ENCODE measurements around the gene NR6A1. TPM values are rescaled to one million over a fixed set of nuclear protein-coding genes. Genes with fewer than 3 reads are reported as not detected.

The NR6A1 gene
- total RNA-seq, 2 donors from 2014 or later: 4.8 to 4.9 TPM

- TF ChIP-seq CTCF (IDR thresholded peaks at IDR 0.05): no peak
- Histone ChIP-seq H3K36me3 (no peaks in the 10 kb centered on the region), H3K4me3 (no peak overlapping the region), H3K27ac (no peak overlapping the region), H3K9me3 (no peaks in the 10 kb centered on the region), H3K4me1 (no peaks in the 10 kb centered on the region), H3K9ac (ENCODE audit: low read depth in 2 of 2, low read length in 2 of 2) (no peak overlapping the region), H3K27me3 (no peaks in the 10 kb centered on the region)
- intact Hi-C loops (cut with DNase I): no loop called here
- no peak for DNase-seq
These were observed 259.0 kb downstream of the NR6A1 start for GRCh38 chr9:124511891-124512805.

- no peak overlapping the region for H3K27ac ChIP-seq
- H3K4me1 ChIP-seq: no peaks in the 10 kb centered on the region
- no peaks in the 10 kb centered on the region for H3K36me3 ChIP-seq
- TF ChIP-seq CTCF (IDR thresholded peaks at IDR 0.05): no peak
- H3K4me3 ChIP-seq: no peak overlapping the region
- no peaks in the 10 kb centered on the region for H3K27me3 ChIP-seq
- no peaks in the 10 kb centered on the region for H3K9me3 ChIP-seq
- DNase-seq: no peak
- no peak overlapping the region for H3K9ac ChIP-seq (ENCODE audit: low read depth in 2 of 2, low read length in 2 of 2)
- intact Hi-C loops (cut with DNase I): no loop called here
These were observed 259.7 kb downstream of the NR6A1 start for GRCh38 chr9:124511426-124511840.

DNA sequence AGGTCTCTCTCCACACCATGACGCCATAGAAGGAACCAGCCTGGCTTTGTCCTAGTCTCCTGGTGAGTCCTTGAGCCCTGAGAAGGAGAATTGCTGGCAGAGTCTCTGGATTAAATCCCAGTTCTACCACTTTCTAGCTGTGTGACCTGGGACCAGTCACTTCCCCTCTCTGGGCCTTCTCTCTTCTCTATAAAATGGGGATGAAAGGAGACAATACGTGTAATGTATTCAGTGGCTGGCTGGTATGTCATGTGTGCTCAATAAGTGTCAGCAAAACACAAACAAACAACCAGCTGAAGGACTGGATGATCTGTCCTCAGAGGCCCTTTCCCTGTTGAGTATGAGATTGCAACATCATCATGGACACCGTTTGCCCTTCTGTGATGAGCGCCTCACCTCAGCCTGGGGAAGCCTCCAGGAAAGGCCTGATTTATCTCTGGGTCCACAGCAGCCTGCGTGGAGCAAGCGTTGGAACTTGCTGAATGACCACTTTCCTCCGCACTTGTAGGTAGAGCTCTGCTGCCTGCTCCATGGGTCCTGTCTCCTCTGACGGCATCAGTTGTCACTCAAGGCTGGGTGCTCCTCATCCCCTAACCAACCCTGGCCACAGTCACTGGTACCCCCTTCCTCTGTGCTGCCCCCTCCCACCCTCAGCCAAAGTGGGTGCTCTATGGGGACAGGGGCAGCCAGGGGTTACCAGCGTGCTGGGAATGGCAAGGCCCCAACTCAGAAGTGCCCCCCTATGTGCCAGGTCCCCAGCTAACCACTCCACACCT, 260.3 kb downstream of the NR6A1 start:
- no peaks in the 10 kb centered on the region for H3K9me3 ChIP-seq
- no peak overlapping the region for H3K4me3 ChIP-seq
- peaks cover 2% of the 10 kb centered on the region for H3K27me3 ChIP-seq
- intact Hi-C loops (cut with DNase I): no loop called here
- no peak for TF ChIP-seq CTCF (IDR thresholded peaks at IDR 0.05)
- no peak for DNase-seq
- H3K9ac ChIP-seq (ENCODE audit: low read depth in 2 of 2, low read length in 2 of 2): no peak overlapping the region
- H3K36me3 ChIP-seq: no peaks in the 10 kb centered on the region
- no peak overlapping the region for H3K27ac ChIP-seq
- H3K4me1 ChIP-seq: no peaks in the 10 kb centered on the region

- intact Hi-C loops (cut with DNase I): no loop called here
- DNase-seq: no peak
- Histone ChIP-seq H3K27me3 (peaks cover 27% of the 10 kb centered on the region), H3K4me1 (peaks cover 4% of the 10 kb centered on the region), H3K9ac (ENCODE audit: low read depth in 2 of 2, low read length in 2 of 2) (no peak overlapping the region), H3K9me3 (no peaks in the 10 kb centered on the region), H3K27ac (no peak overlapping the region), H3K4me3 (no peak overlapping the region), H3K36me3 (no peaks in the 10 kb centered on the region)
- no peak for TF ChIP-seq CTCF (IDR thresholded peaks at IDR 0.05)
These were observed 263.2 kb downstream of the NR6A1 start for GRCh38 chr9:124507880-124508423.

All from colonic mucosa (tissue), 4 donors.